Islet precursor cell (in vitro differentiated cells): ENCODE measurements around the gene PIEZO1.

Source experiments
- DNase-seq: peaks from one replicate; pipeline ENCODE4 v3.0.0-alpha.2; 2018

PIEZO1 gene

DNA sequence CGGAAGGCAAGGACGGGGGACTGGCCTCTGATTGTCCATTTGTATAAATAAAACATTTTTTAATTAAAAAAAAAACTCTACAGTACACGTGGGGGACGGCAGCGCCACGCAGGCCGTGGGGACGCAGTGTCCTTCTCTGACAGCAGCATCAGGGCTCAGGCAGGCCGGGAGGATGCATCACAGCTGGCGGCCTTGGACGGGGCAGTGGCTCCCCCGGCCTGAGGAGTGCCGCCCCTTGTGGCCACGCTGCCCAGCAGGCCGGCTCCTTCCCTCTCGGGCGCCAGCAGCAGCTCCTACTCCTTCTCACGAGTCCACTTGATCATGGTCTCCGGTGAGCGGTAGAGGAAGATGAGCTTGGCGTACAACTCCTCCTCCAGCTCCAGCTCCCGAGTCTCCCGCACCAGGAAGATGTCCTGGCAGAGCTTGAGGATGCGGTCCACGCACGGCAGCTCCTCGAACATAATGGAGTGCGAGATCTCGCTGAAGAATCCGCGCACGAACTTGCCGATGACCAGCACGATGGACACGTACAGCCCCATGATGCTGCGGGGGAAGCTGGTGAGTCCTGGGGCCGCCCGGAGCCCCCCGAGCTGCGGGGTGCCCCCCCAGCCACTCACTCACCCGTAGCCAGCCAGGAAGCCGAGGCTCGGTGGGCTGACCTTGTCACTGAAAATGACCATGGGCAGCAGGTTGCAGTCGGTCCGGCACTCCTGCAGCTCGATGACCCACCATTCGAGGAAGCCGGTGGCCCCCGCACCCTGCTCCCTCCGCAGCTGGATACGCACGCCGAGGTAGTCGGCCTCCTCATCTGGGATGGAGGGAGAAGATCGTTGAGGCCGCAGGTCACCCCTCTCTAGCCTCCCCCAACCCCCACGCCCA, 69.5 kb downstream of the PIEZO1 start:
- no peak for DNase-seq

GRCh38 chr16:88714420-88715302, 70.4 kb downstream of the PIEZO1 start:
- DNase-seq = no peak

DNA sequence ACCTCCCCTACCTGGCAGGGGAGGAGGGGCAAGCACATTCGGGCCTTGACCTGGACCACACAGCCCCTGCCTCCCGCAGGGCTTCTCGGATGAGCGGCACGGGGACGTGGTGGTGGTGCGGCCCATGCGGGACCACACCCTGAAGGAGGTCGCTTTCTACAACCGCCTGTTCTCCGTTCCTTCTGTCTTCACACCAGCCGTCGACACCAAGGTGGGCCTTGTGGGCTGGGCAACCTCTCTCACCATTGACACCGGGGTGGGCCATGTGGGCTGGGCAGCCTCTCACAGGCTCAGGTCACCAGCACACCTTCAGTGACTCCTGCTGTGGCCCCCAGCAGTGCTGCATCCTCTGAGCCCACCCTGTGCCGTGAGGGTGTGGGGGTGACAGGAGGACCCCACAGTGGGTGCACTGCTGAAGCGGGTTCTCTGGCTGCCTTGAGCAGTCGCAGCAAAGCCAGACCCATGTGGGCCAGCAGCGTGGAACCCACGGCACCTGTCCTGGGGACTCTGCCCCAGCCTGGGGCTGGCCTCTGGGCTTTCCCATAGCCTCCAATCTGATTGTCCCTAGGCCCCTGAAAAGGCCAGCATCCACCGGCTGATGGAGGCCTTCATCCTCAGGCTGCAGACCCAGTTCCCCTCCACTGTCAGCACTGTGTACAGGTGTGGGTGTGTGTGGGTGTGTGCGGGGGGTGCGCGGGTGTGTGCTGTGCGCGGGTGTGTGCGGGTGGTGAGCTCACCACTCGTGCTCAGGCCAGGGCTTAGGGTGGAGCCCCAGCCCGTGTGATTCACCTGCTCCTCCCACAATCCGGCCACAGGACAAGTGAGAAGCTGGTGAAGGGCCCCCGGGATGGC, 71.2 kb downstream of the PIEZO1 start:
- DNase-seq = no peak

- no peak for DNase-seq
Measured at GRCh38 chr16:88713054-88713453, 72.0 kb downstream of the PIEZO1 start.

- DNase-seq = no peak
Measured at GRCh38 chr16:88712362-88712979, 72.5 kb downstream of the PIEZO1 start.

DNA sequence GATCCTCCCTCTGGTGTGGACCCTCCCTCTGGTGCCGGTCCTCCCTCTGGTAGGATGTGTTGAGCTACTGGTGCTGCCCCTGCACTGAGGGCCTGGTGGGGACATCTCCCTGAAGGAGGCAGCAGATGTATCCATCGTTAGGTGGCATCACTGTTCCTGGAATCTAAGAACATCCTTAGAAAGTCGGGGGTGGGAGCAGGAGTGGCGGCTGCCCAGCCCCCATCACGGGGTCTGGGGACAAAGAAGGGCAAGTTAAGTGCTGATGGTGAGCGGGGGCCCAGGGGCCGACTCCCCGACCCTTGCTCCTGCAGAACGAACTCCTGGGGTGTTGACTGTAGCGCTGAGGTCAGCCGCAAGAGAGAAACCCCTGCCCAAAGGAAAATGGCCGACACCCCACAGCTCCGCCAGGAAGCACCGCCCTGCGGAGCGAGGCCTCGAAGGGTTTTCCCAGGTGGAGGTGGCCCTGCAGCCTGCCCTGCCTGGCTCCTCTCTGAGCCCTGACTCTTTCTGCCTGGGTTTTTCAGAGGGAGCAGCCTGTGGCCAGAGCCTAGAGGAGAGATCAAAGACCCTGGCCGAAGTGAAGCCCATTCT, 73.2 kb downstream of the PIEZO1 start:
- no peak for DNase-seq

DNA sequence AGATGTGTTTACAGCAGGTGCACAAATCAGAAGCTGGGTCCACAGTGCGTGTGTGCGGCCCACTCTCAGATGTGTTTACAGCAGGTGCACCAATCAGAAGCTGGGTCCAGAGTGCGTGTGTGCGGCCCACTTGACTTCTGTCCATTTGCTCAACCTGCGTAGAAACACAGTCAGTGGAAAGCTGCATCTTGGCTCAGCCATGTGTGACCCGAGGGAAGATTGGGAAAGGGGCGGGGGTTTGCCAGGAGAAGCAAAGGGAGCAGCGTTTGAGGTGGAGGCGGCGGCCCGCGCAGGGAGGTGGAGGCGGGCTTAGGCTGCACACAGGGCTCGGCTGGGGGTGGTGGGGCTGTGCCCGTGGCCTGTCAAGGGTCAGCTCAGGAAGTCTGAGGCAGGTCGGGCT, 74.5 kb downstream of the PIEZO1 start:
- no peak for DNase-seq

GRCh38 chr16:88706965-88707826, 77.8 kb downstream of the PIEZO1 start:
- DNase-seq = no peak

- DNase-seq = peak; percentile 90
Measured at GRCh38 chr16:88706229-88706964, 78.6 kb downstream of the PIEZO1 start, which contains the start of the genes CTU2 and RNF166. Gene CTU2 (plus strand): TSS chr16:88706503. CDS start chr16:88706531, 28 bp downstream. Gene RNF166 (minus strand): TSS chr16:88706408. CDS start chr16:88706325, 83 bp downstream.

DNA sequence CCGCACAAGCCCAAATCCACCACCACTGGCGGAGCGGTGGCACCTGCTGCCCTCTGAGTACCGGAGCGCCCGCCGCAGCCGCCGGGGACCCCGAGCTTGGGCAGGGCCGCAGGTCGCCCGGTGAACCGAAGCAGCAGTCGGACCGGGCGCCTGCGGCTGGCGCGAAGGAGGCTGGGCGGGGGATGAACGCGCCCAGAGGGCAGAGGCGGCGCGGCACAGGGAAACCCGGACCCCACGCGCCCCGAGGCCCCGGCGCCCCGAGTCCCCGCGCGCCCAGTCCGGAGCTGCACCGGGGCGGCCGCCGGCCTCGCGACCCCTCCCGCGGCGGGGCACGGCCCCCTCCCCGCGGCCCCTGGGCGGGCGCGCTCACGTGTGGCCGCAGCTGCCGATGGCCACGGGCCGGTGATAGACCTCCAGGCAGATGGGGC, 79.2 kb downstream of the PIEZO1 start:
- no peak for DNase-seq

DNA sequence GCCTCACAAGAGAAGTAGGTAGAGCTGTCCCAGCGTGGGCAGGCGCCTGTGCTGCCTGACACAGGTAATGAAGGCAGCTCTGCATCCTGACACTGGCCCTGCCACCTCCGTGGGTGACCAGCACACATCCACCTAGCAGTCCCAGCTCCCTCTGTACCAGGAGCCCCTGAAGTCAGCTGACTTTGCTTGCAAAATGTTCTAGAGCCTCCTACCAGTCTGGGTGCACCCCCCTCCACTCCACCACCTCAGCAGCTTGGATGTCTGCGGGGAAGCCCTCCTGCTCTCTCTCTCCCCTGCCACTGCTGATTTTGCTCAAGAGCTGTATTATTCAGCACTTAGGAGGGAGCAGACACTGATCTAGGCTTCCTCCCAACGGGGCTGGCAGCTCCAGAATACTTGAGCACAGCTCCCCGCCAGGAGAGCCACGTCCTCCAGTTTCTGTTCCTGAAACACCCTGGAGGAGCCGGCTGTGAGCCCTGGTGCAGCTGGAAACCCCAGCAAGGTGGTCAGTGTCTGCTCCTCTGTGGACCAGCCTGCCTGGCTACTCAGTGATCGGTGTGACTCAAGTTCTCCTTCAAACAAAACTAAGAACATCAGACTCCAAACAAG, 79.8 kb downstream of the PIEZO1 start:
- no peak for DNase-seq

GRCh38 chr16:88703486-88704309, 81.3 kb downstream of the PIEZO1 start:
- DNase-seq = no peak

DNA sequence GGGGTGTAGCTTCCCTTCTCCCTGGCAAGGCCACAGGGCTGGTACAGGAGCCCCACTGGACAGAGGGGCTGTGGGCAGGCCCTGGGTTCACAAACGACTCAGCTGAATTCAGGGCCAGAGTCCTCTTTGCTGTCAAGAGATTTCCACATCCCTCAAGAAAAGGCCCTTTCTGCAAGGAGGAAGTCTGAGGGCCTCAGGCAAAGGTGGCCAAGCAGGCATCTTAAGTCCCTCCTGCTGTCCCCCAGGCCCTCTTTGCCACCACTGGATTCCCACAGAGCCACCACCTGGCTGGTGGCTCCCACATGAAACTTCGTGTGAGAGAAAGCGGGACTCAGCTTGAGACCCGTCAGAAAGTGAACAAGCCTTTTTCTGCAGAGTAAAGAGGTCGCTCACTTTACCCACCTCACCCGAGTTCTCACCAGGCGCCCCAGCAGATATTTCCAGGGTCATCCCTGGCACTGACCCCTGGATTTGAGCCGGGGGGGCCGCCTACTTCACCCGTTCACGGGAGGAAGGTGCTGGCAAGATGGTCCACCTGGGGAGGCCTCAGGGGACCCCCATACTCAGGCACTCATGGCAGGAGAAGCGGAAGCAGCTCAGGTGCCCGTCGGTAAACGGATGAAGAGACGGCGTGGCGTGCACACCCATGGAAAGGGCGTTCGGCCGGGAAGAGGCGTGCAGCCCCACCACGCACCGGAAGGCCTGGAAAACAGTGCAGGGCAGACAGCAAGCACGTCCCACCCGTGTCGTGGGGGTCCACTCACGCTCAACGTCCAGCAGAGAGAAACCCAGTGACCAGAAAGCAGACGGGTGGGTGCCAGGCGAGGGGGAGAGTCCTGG, 82.4 kb downstream of the PIEZO1 start:
- no peak for DNase-seq

DNA sequence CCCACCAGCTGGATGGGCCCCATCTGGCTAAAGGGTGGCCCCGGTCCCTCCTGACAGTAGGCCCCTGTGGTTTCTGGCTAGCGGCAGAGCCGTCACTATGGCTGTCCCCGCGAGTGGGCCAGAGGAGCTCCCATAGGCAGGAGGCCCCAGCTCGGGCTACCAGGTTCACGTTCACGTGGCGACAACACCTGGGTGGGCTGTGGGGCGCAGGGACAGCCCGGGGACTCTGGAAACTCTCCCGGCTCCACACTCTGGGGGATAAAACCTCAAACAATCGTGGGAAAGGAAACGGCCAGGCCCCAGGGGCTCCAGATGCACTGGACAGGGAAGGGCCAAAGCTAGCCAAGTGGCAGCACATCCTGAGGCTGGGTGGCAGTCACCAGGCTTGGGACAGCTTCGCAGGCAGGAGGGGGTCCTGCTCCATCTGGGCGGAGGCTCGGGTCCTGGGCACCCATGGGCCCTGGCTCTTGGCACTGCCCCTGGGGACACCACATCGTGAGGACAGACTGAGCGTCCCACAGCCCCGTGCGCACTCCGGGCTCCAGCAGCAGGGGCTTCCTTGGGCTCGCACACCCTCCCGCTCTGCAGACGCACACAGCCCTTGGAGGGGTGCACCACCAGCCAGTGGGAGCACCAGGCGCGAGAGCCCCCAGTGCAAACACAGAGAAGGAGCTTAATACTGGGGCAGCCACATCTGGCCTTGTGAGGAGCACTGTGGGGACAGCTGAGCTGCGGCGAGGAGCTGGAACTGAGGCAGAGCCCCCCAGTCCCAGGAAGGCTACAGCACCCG, 83.2 kb downstream of the PIEZO1 start:
- no peak for DNase-seq

GRCh38 chr16:88700636-88701482, 84.2 kb downstream of the PIEZO1 start:
- DNase-seq = no peak

GRCh38 chr16:88700322-88700635, 84.7 kb downstream of the PIEZO1 start:
- DNase-seq = no peak
